HG03066 (cell line): ENCODE measurements around the gene STXBP6.

Source experiments
- ATAC-seq: cut with Tn5 transposase; IDR thresholded peaks from one replicate; pipeline ENCODE4 v1.9.1; 2021; ENCODE audit warnings: low read depth; ENCODE audit not compliant: unreplicated experiment

Gene STXBP6

GRCh38 chr14:25049568-25050268 lies at the start of gene STXBP6:
Gene STXBP6, minus strand, starts transcription at chr14:25050147. Its CDS starts 75,329 bp downstream, at chr14:24974818.
- ATAC-seq = no peak

DNA sequence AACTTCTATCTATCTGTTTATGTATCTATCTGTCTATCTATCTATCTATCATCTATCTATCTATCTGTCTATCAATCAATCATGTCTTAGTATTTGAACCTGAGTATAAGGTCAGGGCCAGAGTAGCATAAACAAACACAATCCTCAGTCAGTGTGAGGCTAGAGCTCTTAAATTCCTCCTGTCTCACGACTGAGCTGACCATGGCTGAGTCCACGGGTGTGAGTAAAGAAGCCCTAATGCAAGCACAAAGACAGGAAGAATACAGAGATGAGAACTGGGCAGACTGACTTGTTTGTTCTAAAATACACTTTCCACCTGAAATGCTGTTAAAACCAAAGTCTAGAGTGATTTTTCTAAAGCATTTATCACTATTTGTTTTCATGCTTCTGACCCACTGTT lies 47.2 kb upstream of the STXBP6 start:
- no peak for ATAC-seq

DNA sequence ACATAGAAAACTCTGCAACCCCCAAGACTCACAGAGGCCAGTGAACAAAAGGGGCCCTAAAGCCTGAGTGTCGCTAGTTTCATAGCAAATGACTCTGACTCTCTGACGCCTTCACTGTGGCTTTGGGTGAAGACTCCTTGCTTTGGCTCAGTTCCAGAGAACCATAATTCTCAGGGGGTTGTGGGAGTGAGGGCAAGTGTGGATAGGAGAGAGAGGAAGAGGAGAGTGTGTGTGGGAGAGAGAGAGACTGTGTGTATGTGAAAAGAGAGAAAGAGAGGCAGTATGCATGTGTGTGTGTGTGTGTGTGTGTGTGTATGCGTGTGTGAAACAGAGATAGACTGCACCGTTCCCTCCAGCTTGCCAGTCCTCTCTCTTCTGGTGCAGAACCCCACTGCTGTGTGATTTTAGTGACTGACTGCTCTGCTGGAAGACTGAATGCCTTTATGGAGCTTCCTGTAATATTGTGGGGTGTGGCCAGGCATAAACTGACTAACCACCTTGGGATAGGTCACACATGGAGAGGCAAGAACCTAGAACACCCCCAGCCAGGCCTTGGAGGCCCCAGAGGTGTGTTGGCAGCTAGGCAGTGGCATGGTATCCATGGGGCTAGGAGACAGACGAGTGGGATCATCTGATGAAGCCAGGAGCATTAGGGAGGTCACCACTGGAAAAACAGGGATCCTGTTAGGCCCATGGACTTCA lies 45.9 kb upstream of the STXBP6 start:
- ATAC-seq = no peak

DNA sequence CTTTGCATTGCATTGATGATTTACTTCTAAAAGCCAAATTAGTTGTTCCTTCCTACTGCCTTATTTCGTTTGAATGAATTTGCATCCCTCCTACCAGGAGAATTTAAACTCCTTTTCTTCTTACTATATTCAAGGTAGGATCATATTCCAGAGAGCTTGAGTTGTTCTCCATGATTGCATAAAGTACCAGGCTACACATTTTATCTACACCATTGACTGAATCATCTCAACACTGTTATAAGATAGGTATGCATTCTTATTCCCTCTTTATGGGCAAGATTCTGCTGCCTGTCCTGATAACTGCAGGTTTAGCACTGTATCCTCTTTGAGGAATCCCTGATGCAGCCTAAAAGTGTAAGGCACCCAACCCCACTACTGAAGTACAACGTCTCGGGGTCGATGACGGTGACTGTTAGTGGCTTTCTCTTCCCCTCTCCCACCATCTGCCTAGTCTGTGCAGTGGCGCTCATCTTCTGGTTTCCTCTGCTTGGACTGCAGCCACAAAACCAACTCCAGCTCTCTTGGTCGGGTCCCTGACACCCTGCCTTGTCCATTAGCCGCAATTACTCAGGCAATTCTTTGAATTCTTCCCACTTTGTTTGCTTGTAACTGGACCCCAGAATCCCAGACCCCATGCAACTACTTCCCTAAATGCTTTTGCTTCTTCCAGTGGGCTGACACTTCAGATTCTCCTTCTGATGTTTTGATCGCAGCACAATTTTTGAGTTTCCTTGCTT lies 44.4 kb upstream of the STXBP6 start:
- no peak for ATAC-seq

- no peak for ATAC-seq
Measured at GRCh38 chr14:25092258-25092740, 42.4 kb upstream of the STXBP6 start.

DNA sequence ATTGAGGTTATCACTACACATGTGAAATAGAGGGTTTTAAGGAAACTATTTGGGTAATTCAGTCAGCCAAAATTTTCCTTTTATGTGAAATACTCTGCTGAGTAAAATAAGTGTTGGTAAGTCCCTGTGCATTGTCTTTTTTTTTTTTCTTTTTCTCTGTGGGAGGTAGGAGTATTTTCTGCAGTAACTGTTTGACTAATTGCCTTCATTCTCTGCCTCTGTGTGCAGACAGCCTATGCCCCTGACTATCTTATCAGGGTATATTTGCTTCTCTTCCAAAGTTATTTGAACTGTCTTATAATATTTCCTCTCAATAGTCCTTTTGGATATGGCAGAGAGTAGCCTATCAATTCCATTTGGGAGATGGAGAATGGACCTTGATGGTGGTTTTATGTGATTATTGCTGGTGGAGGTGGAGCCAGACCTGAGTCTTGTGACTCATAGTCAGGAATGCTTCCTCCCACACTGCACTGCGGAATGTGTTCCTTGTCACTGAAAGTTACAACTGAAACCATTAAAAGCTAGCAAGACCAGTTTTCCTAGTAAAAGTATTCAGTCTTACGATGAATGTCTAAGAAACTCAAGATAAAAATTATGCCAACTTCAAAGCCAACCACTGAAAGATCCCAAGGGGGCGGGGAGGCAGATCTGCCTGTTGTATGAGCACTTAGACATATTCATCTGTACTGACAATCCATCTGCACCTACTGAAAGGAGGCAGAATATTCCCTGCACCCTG lies 40.9 kb upstream of the STXBP6 start:
- ATAC-seq = no peak

DNA sequence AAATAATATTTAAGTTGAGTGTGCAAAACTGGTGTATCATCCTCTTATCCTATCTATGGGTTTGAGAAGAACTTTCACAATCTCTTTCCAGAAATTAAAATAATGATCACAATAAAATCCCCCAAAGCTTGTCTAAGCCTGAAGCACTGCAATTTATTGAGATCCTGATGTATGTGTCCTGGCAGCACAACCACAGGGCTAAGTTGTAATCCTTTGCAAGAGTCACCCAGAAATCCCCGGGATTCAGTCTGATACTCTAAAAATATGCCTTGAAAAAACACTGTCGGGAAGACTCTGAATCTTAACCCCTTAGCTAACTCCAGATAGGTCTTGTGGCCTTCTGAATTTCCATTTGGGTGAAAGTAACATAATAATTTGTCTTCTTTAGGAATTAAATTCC lies 40.3 kb upstream of the STXBP6 start:
- no peak for ATAC-seq

GRCh38 chr14:25089496-25089895 lies 39.5 kb upstream of the STXBP6 start:
- no peak for ATAC-seq

- no peak for ATAC-seq
Measured at GRCh38 chr14:25086821-25087396, 37.0 kb upstream of the STXBP6 start.

DNA sequence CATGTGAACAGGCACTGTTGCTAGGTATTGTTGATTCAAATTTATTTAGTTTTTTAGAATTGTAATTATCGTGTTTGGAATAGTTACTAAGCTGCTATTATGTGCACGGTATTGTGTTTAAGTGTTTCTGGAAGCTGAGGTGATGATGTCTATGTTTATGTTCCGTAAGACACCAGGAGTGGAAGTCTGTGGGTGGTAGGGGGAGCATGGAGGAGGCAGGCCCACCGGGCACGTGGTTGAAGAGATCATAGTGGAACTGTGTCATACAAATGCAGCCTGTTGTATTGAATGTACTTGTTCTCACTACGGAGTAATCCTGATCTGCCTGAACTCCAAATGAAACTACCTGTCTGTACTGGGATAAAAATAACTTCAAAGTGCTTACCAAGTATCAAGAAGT lies 36.1 kb upstream of the STXBP6 start:
- no peak for ATAC-seq

DNA sequence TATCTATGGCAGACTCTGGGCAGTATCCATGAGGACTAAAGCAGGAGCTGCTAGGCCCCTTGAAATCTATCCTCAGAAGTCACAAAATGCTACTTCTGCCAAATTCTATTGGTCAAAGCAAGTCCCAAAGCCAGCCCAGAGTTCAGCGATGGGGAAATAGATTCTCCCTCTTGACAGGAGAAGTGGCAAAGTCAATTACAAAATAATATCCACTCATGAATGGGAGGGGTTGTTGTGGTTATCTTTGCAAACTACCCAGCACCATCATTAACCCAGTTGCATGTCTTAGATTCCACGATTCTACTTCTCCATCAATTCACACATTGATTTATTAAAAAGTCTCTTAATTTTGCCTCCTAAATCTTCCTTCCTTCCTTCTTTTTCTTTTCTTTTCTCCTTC lies 30.7 kb upstream of the STXBP6 start:
- ATAC-seq = no peak

DNA sequence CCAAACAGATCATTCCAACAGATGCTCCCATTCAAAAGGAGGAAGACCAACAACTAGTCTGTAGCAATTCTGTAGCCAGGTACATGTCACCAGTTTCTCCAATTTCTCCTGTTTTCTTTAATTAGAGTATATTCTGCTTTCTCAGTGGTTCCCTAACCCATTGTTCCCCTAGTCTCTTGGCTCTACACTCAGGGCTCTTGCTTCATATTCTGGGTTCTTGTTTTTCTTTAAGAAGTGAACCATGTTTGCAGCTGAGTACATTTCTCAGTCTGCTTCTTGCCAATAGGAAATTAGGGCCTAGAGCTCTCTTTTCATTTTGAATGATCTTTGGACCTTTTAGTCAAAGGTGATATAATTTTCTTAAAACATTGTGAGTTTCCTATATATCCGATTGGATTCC lies 29.4 kb upstream of the STXBP6 start:
- ATAC-seq = no peak

DNA sequence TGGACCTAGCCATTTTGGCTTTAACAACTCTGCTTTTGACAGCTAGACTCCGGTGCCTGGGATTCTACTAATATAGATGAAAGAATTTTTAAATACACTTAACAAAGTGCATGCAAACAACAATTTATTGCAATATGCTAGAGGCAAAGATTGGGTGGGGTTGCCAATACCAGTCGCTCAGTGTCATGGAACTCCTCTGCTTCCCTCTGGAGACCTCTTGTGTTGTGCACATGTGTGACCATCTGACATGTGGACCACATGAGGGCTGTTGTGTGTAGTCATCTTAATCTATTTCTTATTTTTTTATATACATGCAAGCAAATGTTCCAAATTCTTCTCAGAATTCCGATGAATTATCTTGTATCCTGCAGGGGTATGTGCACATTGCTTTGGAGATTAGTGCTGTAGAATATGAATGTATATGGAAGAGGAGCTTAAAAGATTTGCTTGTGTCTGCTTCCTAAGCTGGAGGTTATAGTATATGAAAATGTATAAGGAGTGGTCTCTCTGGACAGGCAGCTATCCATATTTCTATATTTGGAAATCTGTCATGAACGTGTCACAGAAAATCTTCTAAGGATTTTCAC lies 24.2 kb upstream of the STXBP6 start:
- ATAC-seq = no peak

DNA sequence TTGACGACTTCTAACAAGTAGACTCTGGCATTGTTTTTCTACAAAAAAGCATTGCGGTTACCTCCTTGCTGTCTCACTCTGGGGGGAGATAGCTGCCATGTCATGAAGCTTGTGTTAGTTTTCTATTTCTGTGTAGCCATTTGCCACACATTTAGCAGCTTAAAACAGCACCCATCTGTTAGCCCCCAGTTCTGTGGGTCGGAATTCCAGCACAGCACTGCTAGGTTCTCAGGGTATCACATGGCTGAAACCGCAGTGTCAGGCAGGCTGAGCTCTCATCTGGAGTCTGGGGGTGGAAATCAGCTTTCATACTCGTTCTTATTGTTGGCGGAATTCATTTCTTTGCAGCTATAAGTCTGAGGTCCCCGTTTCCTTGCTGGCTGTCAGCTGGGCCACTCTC lies 19.9 kb upstream of the STXBP6 start:
- no peak for ATAC-seq

GRCh38 chr14:25067600-25067999 lies 17.7 kb upstream of the STXBP6 start:
- ATAC-seq = no peak

GRCh38 chr14:25062022-25062321 lies 12.0 kb upstream of the STXBP6 start:
- ATAC-seq = no peak

DNA sequence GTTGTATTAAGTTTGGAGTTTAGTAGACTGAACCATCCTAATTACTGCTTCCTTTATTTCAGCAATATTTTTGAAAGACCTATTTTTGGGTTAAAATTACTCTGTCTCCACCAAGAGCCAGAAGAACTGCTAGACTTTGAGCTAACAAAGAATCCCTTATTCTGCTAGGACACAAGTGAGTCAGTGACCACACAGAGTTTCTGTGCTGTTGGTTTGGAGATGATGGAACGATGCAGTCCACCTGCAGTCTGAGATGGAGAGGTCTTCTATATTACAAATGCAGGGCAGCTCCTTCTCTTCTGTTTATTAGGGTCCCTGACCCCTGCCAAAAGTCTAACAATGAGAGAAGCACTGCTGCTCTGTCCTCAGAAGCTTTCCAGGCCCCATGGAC lies 6.7 kb upstream of the STXBP6 start:
- no peak for ATAC-seq

- ATAC-seq = no peak
Measured at GRCh38 chr14:25055992-25056687, 6.2 kb upstream of the STXBP6 start.

DNA sequence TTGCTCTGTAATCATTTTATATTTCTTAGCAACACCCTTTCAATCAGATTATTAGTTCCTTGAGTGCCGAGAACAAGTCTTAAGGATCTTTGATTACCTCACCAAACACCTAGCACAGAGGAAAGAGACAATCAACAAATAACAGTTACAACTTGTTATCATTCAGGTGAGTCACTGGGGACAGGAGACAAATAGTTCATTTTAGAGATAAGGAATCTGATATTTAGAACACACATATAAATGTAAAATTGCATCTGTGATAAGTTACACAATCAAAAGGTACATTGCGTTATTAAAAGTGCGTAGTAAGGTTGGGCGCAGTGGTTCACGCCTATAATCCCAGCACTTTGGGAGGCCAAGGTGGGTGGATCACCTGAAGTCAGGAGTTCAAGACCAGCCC lies 5.1 kb upstream of the STXBP6 start:
- ATAC-seq = no peak

DNA sequence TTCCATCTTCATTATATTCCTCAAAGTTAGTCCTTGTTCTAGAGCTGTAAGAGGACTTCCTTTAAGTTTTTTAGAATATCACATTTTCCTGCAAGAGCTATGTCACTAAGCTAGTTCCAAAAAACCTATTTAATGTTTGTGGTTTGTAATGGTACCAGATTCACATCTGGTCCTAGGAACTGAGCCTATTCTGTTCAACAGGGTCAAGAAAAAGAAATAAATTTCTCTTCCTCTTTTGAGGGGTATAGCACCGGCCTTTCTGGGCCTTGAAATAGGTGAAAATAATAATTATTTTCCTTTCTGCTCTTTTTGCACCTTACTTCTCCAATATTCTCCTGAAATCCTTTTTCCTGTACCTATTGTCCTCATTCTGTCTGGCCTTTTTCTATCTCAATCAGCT lies 3.6 kb upstream of the STXBP6 start:
- ATAC-seq = no peak
